Stimulated activated naive B cell treated with anti-CD40 and anti-IgM and Interleukin-4, amounts not matched to agents 10 μg/mL and 1 μg/mL and 100 μg/mL, for 72 hours (primary cell): ENCODE measurements around the gene VSTM2B.
A peak's percentile ranks its signal among the peaks of the same experiment; 100 is the strongest.

ENCODE experiments used
- ATAC-seq, 2 donors: fragments of 150-1000 bp; cut with Tn5 transposase; replicated peaks; 2 replicates each; pipeline ENCODE4 v1.10.0; 2021; ENCODE audit warnings: moderate library complexity in 1 of 2
- DNase-seq: peaks from one replicate; pipeline ENCODE4 v3.0.0; 2021
- H3K27ac Mint-ChIP-seq: one replicate; pipeline ENCODE4 v1.8.0; 2022; ENCODE audit warnings: mild to moderate bottlenecking, mixed read lengths
- H3K27me3 Mint-ChIP-seq, 2 donors: one replicate each; pipeline ENCODE4 v1.8.0; 2022; ENCODE audit warnings: mixed read lengths in 2 of 2
- H3K36me3 Mint-ChIP-seq, 2 donors: one replicate each; pipeline ENCODE4 v1.8.0; 2022; ENCODE audit warnings: mixed read lengths in 2 of 2, mild to moderate bottlenecking in 1 of 2
- H3K4me1 Mint-ChIP-seq, 2 donors: one replicate each; pipeline ENCODE4 v1.8.0; 2022; ENCODE audit warnings: mixed read lengths in 2 of 2, mild to moderate bottlenecking in 1 of 2
- H3K4me3 Mint-ChIP-seq, 2 donors: one replicate each; pipeline ENCODE4 v1.8.0; 2022; ENCODE audit warnings: mild to moderate bottlenecking in 2 of 2, mixed read lengths in 2 of 2, moderate library complexity in 1 of 2
- H3K9me3 Mint-ChIP-seq, 2 donors: one replicate each; pipeline ENCODE4 v1.8.0; 2022; ENCODE audit warnings: mixed read lengths in 2 of 2, mild to moderate bottlenecking in 1 of 2

The VSTM2B gene

DNA sequence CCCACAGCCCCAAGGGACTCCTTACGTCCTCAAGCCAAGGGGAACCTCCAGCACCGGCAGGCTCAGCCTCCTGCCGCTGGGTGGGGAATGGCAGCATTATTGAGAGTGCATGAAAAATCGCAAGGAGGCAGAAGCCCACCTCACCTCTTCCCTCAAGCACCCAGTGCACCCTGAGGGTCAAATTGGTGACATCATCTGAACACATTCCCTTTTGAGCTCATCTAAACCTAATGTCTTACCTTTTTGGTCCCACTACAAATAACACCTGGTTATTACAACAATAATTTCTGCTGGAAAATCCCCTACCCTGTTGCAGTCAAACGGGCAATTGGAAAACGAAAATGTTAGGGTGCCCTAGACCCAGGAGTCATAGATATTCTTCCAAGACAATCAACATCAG, 68.1 kb downstream of the VSTM2B start:
- H3K4me1 Mint-ChIP-seq: no peaks in the 10 kb centered on the region
- ATAC-seq (no peak), DNase-seq (no peak)
- peaks cover 53 to 67% of the 10 kb centered on the region in 2 donors for H3K27me3 Mint-ChIP-seq
- H3K9me3 Mint-ChIP-seq: peaks cover 3 to 7% of the 10 kb centered on the region in 2 donors
- H3K4me3 Mint-ChIP-seq: no peak overlapping the region
- peaks cover 0 to 4% of the 10 kb centered on the region in 2 donors for H3K36me3 Mint-ChIP-seq
- no peak overlapping the region for H3K27ac Mint-ChIP-seq

GRCh38 chr19:29596080-29596727, 70.4 kb downstream of the VSTM2B start:
- H3K9me3 Mint-ChIP-seq: no peaks in the 10 kb centered on the region
- no peak overlapping the region for H3K27ac Mint-ChIP-seq
- H3K27me3 Mint-ChIP-seq: peaks cover 46 to 49% of the 10 kb centered on the region in 2 donors
- H3K4me1 Mint-ChIP-seq: no peaks in the 10 kb centered on the region
- ATAC-seq: no peak
- no peak for DNase-seq
- no peaks in the 10 kb centered on the region for H3K36me3 Mint-ChIP-seq
- H3K4me3 Mint-ChIP-seq: no peak overlapping the region

DNA sequence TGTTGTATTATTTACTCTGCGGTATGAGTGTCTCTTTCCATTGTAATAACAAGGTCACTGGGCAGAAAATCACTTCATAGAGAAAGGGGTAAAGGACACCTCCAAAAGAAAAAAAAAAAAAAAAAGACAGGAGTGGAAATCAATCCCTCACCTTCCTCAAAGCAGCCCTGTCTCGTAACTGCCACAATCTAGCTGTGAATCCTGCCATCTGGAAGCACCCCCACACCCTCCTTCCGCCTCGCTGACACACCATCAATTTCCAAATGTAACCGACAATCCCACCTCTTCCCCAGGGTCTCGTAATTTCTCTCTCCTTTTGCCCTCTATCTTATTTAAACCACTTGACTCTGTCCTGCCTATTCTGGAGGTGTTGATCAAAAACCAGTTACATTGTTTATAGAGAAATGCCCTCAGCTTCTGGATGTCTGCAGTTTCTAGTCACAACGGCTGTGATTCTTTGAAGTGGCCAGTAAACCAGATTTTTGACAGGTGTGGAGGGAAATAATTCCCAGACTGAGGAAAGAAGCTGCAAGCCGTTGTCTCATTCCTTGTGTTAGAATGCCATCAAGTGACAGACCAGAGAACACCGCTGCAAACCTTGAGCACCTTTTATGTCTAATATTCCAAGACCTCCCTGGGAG, 71.2 kb downstream of the VSTM2B start:
- DNase-seq: no peak
- Mint-ChIP-seq H3K27me3 (peaks cover 41% of the 10 kb centered on the region in 2 donors), H3K36me3 (no peaks in the 10 kb centered on the region), H3K27ac (no peak overlapping the region), H3K4me3 (no peak overlapping the region), H3K4me1 (no peaks in the 10 kb centered on the region), H3K9me3 (no peaks in the 10 kb centered on the region)
- no peak for ATAC-seq

DNA sequence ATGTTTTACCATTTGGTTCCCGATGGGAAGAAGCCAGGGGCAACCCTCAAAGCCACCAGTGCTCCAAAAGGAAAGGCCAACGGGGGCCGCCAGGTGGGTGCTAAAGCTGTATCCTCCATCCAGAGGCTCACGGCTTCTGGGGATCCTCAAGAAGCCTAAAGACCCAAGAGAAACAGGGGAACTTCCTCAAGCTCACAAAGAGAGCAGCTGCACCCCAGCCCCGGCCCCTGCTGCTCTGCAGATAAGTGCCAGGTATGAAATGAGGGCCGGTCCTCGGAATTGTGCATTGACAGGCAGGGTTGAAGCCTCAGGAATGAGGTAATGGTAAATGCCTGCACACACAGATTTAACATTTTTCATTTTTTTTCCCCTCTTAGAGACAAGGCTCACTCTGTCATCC, 72.2 kb downstream of the VSTM2B start:
- Mint-ChIP-seq H3K27me3 (peaks cover 32 to 33% of the 10 kb centered on the region in 2 donors), H3K9me3 (no peaks in the 10 kb centered on the region), H3K27ac (no peak overlapping the region), H3K36me3 (no peaks in the 10 kb centered on the region), H3K4me3 (no peak overlapping the region), H3K4me1 (no peaks in the 10 kb centered on the region)
- no peak for ATAC-seq
- DNase-seq: no peak

- DNase-seq (no peak), ATAC-seq (no peak)
- Mint-ChIP-seq H3K4me1 (no peaks in the 10 kb centered on the region), H3K36me3 (no peaks in the 10 kb centered on the region), H3K4me3 (no peak overlapping the region), H3K9me3 (no peaks in the 10 kb centered on the region), H3K27me3 (peaks cover 29 to 31% of the 10 kb centered on the region in 2 donors), H3K27ac (no peak overlapping the region)
Measured at GRCh38 chr19:29598496-29598895, 72.7 kb downstream of the VSTM2B start.

GRCh38 chr19:29603308-29603707, 77.5 kb downstream of the VSTM2B start:
- Mint-ChIP-seq H3K27me3 (peaks cover 4 to 5% of the 10 kb centered on the region in 2 donors), H3K36me3 (peaks cover 2 to 5% of the 10 kb centered on the region in 2 donors), H3K4me1 (peaks cover 3 to 8% of the 10 kb centered on the region in 2 donors), H3K27ac (no peak overlapping the region), H3K4me3 (no peak overlapping the region), H3K9me3 (no peaks in the 10 kb centered on the region)
- ATAC-seq (no peak), DNase-seq (no peak)

- Mint-ChIP-seq H3K4me3 (peak within 1 kb of the TSS; percentile 95 to 96), H3K27me3 (no peaks in the 10 kb centered on the region), H3K9me3 (no peaks in the 10 kb centered on the region), H3K27ac (peak within 1 kb of the TSS; percentile 99), H3K4me1 (peaks cover 13 to 27% of the 10 kb centered on the region in 2 donors), H3K36me3 (peaks cover 17 to 23% of the 10 kb centered on the region in 2 donors)
- DNase-seq (peak; percentile 96), ATAC-seq (peak; percentile 74 to 77)
Measured at GRCh38 chr19:29605653-29606419, 80.0 kb downstream of the VSTM2B start, which contains the start of gene POP4. POP4 (plus strand) TSS chr19:29606283; CDS start chr19:29606319, 36 bp downstream.

- H3K27ac Mint-ChIP-seq: peak overlapping the region; percentile 99
- no peaks in the 10 kb centered on the region for H3K9me3 Mint-ChIP-seq
- peaks cover 20 to 28% of the 10 kb centered on the region in 2 donors for H3K36me3 Mint-ChIP-seq
- H3K4me3 Mint-ChIP-seq: peak overlapping the region; percentile 95 to 96
- DNase-seq: no peak
- peaks cover 19 to 32% of the 10 kb centered on the region in 2 donors for H3K4me1 Mint-ChIP-seq
- ATAC-seq: peak; percentile 21 to 28
- no peaks in the 10 kb centered on the region for H3K27me3 Mint-ChIP-seq
Measured at GRCh38 chr19:29606420-29606747, 80.6 kb downstream of the VSTM2B start.

DNA sequence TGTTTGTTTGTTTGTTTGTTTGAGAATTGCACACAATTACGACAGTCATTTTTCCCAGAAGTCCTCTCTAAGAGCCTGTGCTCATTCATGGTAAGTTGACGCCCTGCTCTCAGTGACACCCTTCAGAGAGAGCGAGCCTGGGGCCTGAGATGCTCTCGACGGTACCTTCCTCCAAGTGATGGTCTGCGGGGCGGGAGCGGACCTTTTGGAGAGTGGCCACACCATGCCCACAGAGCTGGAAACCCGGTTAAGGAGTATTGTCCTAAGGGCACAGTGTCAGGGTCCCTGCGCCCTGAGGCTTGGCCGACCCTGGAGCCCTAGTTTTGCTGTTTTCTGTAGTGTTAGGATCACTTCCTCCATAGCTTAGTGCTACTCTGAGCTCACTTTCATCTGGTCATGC, 83.8 kb downstream of the VSTM2B start:
- no peak overlapping the region for H3K4me3 Mint-ChIP-seq
- peaks cover 23 to 34% of the 10 kb centered on the region in 2 donors for H3K4me1 Mint-ChIP-seq
- no peaks in the 10 kb centered on the region for H3K27me3 Mint-ChIP-seq
- no peaks in the 10 kb centered on the region for H3K9me3 Mint-ChIP-seq
- no peak for DNase-seq
- H3K27ac Mint-ChIP-seq: peak overlapping the region; percentile 56
- ATAC-seq: no peak
- peaks cover 29 to 53% of the 10 kb centered on the region in 2 donors for H3K36me3 Mint-ChIP-seq

DNA sequence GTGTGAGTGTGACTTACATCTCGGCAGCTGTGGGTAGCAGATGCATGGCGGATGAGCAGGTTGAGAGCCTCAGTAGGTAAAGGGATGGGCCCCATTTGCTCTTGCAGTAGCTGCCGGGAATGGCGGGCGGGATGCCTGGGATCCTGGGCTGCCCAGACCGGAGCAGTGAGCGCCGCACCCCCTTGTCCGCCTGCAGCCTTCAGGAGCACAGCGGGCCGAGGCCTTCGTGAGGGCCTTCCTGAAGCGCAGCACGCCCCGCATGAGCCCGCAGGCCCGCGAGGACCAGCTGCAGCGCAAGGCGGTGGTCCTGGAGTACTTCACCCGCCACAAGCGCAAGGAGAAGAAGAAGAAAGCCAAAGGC, 84.4 kb downstream of the VSTM2B start:
- no peaks in the 10 kb centered on the region for H3K9me3 Mint-ChIP-seq
- ATAC-seq (no peak), DNase-seq (no peak)
- H3K27me3 Mint-ChIP-seq: no peaks in the 10 kb centered on the region
- peaks cover 23 to 34% of the 10 kb centered on the region in 2 donors for H3K4me1 Mint-ChIP-seq
- H3K4me3 Mint-ChIP-seq: peak overlapping the region in 1 of 2 donors; percentile 6
- H3K27ac Mint-ChIP-seq: peak overlapping the region; percentile 56
- peaks cover 32 to 59% of the 10 kb centered on the region in 2 donors for H3K36me3 Mint-ChIP-seq

- ATAC-seq: peak; percentile 86 to 89
- H3K4me3 Mint-ChIP-seq: no peak overlapping the region
- peak; percentile 88 for DNase-seq
- no peaks in the 10 kb centered on the region for H3K9me3 Mint-ChIP-seq
- H3K27ac Mint-ChIP-seq: peak overlapping the region; percentile 95
- no peaks in the 10 kb centered on the region for H3K27me3 Mint-ChIP-seq
- peaks cover 23 to 34% of the 10 kb centered on the region in 2 donors for H3K4me1 Mint-ChIP-seq
- peaks cover 38 to 64% of the 10 kb centered on the region in 2 donors for H3K36me3 Mint-ChIP-seq
Measured at GRCh38 chr19:29610574-29611271, 84.9 kb downstream of the VSTM2B start.

DNA sequence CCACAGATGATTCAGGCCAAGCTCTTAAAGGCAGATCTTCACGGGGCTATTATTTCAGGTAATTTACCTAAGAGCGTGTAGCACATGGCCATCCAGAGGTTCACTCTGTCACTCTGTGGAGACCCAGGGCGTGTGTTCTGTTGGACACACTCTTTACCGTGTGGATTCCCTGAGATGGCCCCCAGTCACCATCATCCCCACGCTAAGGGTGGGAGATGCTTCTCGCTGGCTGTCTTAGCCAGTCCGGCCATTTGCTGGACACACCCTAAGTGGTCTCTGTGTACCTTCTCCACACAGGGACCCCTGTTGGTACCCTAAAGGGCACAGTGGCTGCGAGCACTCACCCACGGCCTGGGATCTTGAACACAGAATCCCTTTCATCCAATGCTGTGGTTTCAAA, 86.3 kb downstream of the VSTM2B start:
- Mint-ChIP-seq H3K27ac (peak overlapping the region; percentile 95), H3K27me3 (no peaks in the 10 kb centered on the region), H3K4me1 (peaks cover 20 to 29% of the 10 kb centered on the region in 2 donors), H3K36me3 (peaks cover 46 to 71% of the 10 kb centered on the region in 2 donors), H3K9me3 (no peaks in the 10 kb centered on the region), H3K4me3 (no peak overlapping the region)
- no peak for ATAC-seq
- DNase-seq: no peak

DNA sequence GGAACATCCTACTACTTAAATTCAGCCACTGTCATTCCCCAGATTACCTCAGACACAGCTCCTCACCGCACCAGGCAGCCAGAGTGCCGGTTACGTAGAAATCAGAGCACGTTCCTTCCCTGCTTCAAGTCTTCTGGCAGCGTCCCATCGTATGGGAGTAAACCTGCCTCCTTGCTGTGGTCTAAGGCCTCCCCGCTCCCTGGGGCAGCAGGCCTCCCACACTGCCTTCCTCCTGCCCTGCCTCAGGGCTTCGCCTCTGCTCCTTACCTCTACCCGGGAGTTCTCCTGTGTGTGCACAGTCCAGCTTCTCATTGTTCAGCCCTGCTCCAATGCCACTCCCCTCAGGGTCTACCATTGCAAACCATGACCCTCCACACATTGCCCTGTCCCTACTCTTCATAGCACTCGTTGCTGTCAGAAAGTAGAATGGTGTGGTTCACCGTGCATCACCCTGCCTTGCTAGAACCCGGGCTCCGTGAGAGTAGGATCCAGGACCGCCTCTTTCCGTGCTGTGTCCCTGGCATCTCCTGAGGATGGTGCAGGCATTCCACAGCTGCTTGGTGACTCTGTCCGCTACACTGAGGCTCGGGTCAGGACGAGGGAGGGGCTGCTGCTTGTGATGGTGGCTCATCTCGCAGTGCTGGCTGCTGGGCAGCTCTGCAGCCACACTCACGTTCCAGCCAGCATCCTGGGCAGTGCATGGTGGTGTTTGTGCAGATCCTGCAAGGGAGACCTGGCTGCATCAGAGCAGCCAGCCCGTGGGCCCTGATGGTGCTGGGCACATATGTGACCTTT, 87.2 kb downstream of the VSTM2B start:
- H3K4me3 Mint-ChIP-seq: no peak overlapping the region
- no peak for DNase-seq
- H3K27ac Mint-ChIP-seq: peak overlapping the region; percentile 64
- no peaks in the 10 kb centered on the region for H3K9me3 Mint-ChIP-seq
- peaks cover 47 to 73% of the 10 kb centered on the region in 2 donors for H3K36me3 Mint-ChIP-seq
- H3K27me3 Mint-ChIP-seq: no peaks in the 10 kb centered on the region
- ATAC-seq: no peak
- peaks cover 20 to 26% of the 10 kb centered on the region in 2 donors for H3K4me1 Mint-ChIP-seq
